HG03139 (cell line): Measurements from ENCODE around the gene SGIP1.
A peak's percentile ranks its signal among the peaks of the same experiment; 100 is the strongest.
"Not testable (repeated sequence)": the region's sequence is repeated elsewhere in the genome, so short reads cannot be mapped to it uniquely, and the experiment has no call there.

Experiments
- ATAC-seq: cut with Tn5 transposase; IDR thresholded peaks from one replicate; pipeline ENCODE4 v1.9.1; 2021; ENCODE audit not compliant: unreplicated experiment

SGIP1 gene

GRCh38 chr1:66728021-66728420 lies 194.1 kb downstream of the SGIP1 start:
- no peak for ATAC-seq

GRCh38 chr1:66728716-66729115 lies 194.8 kb downstream of the SGIP1 start:
- not testable (repeated sequence) for ATAC-seq

- no peak for ATAC-seq
These were observed 195.2 kb downstream of the SGIP1 start for GRCh38 chr1:66729119-66729518.

- ATAC-seq: no peak
These were observed 195.6 kb downstream of the SGIP1 start for GRCh38 chr1:66729523-66729922.

- no peak for ATAC-seq
These were observed 196.5 kb downstream of the SGIP1 start for GRCh38 chr1:66730462-66730861.

GRCh38 chr1:66731170-66731865 lies 197.4 kb downstream of the SGIP1 start:
- ATAC-seq: no peak

GRCh38 chr1:66732407-66733166 lies 198.6 kb downstream of the SGIP1 start:
- ATAC-seq: peak; percentile 72

- no peak for ATAC-seq
These were observed 199.5 kb downstream of the SGIP1 start for GRCh38 chr1:66733348-66734017.

- not testable (repeated sequence) for ATAC-seq
These were observed 200.6 kb downstream of the SGIP1 start for GRCh38 chr1:66734531-66734930.

GRCh38 chr1:66737836-66738235 lies 203.9 kb downstream of the SGIP1 start:
- ATAC-seq: no peak

GRCh38 chr1:66739401-66740157 lies 205.6 kb downstream of the SGIP1 start:
- peak; percentile 87 for ATAC-seq

- ATAC-seq: no peak
These were observed 211.5 kb downstream of the SGIP1 start for GRCh38 chr1:66745451-66745850.

- no peak for ATAC-seq
These were observed 213.5 kb downstream of the SGIP1 start for GRCh38 chr1:66747501-66747900.

GRCh38 chr1:66750577-66750976 lies 216.6 kb downstream of the SGIP1 start:
- ATAC-seq: no peak

- no peak for ATAC-seq
These were observed 217.2 kb downstream of the SGIP1 start for GRCh38 chr1:66751160-66751559.

- no peak for ATAC-seq
These were observed 218.1 kb downstream of the SGIP1 start, which contains the start of gene DYNLT5 for GRCh38 chr1:66752000-66752592. Gene DYNLT5 (plus strand): TSS chr1:66752459. CDS start chr1:66754659, 2,200 bp downstream.

GRCh38 chr1:66752671-66753371 lies 218.9 kb downstream of the SGIP1 start:
- ATAC-seq: no peak

GRCh38 chr1:66757722-66758240 lies 223.8 kb downstream of the SGIP1 start:
- no peak for ATAC-seq

- peak; percentile 100 for ATAC-seq
These were observed 224.3 kb downstream of the SGIP1 start for GRCh38 chr1:66758241-66758755.

- no peak for ATAC-seq
These were observed 226.6 kb downstream of the SGIP1 start for GRCh38 chr1:66760506-66760905.
